Ureter (tissue), 1 donor: Measurements from ENCODE around the gene CD53. TPM values are rescaled to one million over a fixed set of nuclear protein-coding genes. Genes with fewer than 3 reads are reported as not detected.

Experiments
- DNase-seq: peaks from one replicate; pipeline ENCODE4 v3.0.0-alpha.2; 2020; ENCODE audit warnings: low spot score
- total RNA-seq: library from RNA; stranded (reverse); gene quantifications from one replicate; pipeline ENCODE4 v1.2.4, GENCODE V29; 2023
- donor health status: DM: yes; HTN: yes; CAD: no.

Gene CD53
- total RNA-seq, 1 donor from 2014 or later = 20.9 TPM

DNA sequence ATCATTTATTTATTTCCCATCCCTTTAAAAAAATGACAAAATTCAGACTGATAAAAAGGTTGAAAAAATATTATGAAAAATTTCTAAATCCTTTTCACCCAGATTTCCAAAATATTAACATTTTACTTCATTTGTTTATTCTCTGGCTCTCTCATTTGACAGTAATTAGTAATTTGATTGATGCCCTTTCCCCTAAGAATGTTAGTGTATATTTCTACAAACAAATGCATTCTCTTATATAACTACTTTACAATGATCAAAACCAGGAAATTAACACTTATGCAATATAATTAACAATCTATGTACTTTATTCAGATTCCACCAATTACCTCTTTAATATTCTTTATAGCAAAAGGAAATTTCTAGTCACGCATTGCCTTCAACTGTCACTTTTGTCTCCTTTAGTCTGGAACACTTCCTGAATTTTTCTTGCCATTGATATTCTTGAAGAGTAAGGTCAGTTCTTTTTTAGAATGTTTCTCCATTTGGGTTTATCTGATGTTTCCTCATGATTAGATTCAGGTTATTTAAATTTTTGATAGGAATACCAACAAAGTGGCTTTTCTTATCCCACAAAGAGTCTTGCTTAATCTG, 3.9 kb downstream of the CD53 start:
- DNase-seq = no peak

GRCh38 chr1:110877364-110877763, 4.4 kb downstream of the CD53 start:
- no peak for DNase-seq

DNA sequence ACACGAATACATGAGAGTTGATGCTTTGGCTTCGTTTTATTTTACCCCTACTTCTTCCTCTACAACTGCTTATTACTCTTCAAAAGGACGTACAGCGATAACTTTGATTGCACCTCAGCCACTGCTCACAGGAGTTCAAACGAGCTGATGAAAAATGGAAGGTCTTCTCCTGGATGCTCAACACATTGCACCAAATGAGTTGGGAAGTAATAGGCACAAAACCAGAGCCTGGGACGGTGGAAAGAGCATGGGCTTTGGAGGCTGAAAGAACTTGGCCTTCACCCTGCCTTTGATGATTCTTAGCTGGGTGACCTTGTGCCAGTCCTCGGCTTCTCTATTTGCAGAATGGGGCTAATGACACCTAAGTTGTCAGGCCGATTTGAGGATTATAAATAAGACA, 4.8 kb downstream of the CD53 start:
- no peak for DNase-seq

- DNase-seq = no peak
Observed at GRCh38 chr1:110878591-110878990, 5.6 kb downstream of the CD53 start.

DNA sequence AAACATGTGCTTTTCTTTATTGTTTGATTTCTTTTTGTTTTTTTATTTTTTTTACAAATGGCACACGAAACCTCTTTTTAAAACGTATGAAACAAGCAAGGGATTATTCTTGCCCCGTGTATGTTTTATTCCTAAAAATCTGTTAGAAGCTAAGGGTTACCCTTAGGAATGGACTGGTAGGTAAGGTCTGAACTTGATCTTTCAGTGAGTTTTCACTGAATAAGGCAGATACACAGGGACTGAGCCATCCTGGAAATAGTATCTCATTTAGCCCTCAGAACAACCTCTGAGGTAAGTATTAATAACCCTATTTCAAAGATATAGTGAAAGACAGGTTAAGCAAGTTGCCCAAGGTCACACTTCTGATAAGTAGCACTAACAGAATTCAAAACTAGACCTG, 6.0 kb downstream of the CD53 start:
- no peak for DNase-seq

GRCh38 chr1:110879758-110880606, 7.0 kb downstream of the CD53 start:
- DNase-seq = no peak

DNA sequence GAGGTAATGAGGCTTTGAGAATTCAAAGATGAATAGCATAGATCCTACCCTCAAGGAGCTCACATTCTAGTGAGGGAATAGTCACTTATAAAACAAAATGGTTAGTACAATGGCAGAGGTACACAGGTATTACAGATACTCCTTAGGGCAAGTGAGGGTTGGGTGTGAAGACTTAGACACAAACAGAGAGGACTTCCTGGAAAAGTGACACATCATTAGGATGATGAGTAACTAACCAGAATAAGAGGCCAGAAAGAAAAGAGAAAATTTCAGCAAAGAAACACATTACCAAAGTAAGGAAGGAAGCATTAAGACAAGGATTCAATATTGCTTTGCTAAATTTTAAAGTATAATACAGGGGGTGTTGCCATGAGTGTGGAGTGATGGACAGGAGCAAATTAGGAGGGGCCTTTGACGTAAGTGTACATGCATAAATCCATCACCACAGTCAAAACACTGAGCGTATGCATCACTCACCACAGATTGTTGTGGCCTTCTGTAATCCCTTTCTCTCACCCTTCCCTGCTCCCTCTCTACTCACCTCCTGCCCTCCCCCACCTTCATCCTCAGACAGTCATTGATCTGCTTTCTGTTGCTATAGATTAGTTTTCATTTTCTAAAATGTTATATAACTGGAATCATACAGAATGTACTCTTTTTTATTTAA, 7.9 kb downstream of the CD53 start:
- DNase-seq = no peak

DNA sequence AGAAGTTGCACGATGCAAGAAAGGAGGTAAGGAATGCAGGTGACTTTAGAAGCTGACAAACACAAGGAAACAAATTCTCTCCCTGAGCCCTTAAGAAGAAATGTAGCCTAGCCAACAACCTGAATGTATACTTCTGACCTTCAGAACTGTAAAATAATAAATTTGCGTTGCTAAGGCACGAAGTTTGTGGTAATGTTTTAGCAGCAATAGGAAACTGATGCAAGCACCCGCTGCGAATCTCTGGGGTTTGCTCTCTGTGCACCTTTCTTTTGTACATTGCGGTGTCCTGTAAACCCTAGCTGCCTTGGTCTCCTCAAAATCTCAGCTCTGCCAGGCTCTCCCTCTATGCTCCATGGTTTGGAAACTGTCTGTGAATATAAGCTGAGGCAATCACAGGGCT, 15.1 kb downstream of the CD53 start:
- no peak for DNase-seq

DNA sequence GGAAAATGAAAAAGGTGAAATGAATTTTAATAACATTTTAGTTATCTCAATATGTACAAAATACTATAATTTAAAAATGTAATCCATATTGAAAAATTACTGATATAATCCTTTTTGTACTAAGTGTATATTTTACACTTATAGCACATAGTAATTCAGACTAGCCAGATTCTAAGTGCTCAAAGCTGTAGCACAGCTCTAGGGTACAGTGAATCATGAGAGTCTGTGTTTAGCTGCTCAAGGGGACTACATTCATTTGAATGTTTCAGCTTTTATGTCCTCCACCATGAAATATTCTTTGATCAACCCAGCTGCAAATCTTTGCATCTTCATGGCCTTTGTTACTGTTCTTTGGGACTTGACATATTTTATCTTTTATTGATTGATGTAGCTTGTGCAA, 15.7 kb downstream of the CD53 start:
- no peak for DNase-seq

DNA sequence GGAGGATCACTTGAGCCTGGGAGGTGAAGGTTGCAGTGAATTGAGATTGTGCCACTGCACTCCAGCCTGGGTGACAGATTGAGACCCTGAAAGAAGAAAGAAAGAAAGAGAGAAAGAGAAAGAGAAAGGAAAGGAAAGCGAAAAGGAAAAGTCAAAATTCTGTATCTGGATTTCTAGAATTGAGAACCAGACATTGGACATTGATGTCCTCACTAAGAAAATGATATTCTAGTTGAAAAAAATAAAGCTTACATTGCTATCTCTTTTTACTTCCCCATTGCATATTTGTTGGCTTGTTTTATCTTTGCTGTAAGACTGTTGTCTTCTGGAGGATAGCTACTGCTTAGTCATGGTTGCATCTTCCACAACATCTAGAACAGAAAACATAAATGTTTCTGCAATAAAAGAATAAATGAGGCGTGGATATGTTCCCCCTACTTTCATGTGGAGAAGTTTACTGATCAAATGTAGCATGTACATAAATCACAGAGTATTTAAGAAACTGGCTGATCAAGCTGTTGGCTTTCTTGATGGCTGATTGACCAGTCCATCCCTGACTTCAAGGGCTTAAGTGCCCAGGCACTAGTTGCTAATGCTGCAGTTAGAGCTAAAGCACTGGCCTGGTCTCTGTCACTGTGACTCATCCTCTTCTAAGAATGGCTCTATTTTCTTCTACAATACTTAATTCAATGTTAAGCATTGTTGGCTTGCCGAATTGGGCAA, 17.7 kb downstream of the CD53 start:
- DNase-seq = no peak

- DNase-seq = no peak
Observed at GRCh38 chr1:110893908-110894490, 21.1 kb downstream of the CD53 start.

- no peak for DNase-seq
Observed at GRCh38 chr1:110896090-110896489, 23.1 kb downstream of the CD53 start.

GRCh38 chr1:110897681-110898080, 24.7 kb downstream of the CD53 start:
- no peak for DNase-seq

GRCh38 chr1:110898734-110899457, 25.9 kb downstream of the CD53 start:
- DNase-seq = no peak

DNA sequence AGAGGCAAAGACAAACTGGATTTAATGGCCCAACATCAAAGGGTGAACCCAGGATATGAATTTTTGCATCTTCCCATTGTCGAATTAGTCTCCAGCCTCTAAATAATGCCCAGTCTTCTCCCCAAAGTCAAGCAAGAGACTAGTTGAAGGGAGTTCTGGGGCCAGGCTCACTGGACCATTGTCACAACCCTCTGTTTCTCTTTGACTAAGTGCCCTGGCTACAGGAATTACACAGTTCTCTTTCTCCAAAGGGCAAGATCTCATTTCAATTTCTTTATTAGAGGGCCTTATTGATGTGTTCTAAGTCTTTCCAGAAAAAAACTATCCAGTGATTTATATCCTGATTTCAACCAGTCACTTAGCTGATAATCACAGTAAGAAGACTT, 26.5 kb downstream of the CD53 start:
- DNase-seq = no peak

DNA sequence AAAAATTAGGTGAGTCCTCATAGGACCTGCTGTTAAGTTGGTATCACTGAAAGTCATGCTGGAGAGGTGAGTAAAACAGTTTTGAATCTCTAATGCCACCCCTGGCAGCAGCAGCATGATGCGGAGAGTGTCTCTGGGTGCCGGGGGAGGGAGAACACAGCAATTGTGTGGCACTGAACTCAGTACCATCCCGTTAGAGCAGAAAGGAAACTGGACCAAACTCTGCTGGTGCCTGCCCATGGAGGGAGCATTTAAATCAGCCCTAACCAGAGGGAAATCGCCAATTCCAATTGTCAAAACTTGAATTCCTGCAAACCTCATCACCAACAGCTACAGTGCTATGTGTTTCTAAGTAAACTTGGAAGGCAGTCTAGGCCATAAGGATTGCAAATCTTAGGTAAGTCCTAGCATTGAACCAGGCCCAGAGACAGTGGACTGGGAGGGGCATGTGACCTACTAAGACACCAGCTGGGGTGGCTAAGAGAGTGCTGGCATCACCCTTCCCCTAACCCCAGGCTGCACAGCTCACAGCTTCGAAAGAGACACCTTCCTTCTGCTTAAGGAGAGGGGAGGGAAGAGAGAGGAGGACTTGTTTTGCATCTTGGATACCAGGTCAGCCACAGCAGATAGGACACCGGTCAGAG, 30.0 kb downstream of the CD53 start:
- no peak for DNase-seq

DNA sequence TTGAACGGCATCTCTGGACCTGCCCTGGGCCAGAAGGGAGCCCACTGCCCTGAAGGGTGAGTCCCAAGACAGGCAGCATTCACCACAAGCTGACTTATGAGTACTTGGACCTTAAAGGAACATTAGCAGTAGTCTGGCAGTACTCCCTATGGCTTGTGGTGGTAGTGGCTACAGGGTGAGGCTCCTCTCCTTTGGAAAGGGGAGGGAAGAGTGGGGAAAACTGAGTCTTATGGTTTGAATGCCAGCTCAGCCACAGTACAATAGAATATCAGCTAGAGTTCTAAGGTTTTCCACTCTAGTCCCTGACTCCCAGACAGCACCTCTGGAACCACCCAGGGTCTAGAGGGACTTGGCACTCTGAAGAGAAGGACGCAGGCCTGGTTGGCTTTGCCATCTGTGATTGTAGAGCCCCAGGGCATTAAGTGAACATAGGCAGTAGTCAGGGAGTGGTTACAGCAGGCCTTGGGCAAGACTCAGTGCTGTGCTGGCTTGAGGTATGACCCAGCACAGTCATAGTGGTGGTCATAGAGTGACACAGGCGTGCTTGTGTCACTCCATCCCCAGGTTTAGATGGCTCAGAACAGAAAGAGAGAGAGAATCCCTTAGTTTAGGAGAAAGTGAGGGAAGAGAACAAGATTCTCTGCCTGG, 31.0 kb downstream of the CD53 start:
- no peak for DNase-seq

DNA sequence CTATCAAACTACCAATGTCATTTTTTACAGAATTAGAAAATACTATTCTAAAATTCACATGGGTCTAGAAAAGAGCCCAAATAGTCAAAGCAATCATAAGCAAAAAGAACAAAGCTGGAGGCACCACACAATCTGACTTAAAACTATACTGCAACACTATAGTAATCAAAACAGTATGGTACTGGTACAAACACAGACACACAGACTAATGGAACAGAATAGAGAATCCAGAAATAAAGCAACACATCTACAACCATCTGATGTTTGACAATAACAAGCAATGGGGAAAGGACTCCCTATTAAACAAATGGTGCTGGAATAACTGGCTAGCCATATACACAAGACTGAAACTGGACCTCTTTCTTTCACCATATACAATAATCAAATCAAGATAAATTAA, 39.8 kb downstream of the CD53 start:
- no peak for DNase-seq

DNA sequence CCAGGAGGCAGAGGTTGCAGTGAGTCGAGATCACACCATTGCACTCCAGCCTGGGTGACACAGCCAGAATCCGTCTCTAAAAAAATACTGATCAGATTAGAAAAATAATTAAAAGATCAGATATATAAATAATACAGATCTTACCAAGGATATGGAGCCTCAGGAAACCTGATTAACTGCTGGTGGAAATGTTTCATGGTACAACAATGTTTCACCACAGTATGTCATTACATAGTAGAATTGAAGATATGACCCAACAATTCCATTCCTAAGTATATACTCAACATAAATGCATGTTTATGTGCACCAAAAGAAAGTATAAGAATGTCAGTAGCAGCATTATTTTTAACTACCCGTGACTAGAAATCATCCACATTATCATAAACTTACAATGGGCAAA, 41.7 kb downstream of the CD53 start:
- DNase-seq = no peak

DNA sequence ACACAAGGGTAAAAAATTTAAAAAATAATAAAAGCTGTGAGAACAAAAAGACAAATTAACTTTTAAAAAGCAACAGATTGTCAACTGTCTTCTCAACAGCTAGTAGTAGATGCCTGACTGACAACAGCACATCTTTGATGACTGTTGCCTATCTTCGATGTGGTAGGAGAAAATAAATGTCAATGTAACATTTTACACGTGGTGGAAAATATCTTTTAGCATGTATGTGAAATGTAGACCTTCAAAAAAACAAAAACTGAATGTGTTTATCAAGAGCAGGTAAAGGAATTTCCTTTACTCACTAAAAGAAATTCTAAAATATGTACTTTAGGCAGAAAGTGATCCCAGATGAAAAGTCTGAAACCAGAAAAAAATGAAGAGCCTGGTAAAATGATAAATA, 42.9 kb downstream of the CD53 start:
- DNase-seq = no peak
